HepG2 (cell line): ENCODE results near the gene ST3GAL4. TPM values are rescaled to one million over a fixed set of nuclear protein-coding genes. Genes with fewer than 3 reads are reported as not detected.

ENCODE experiments used
- ATAC-seq: fragments of 200-7000 bp; cut with Tn5 transposase; 3 replicates; pipeline ENCODE4 v1.9.1; 2020; ENCODE audit warnings: mild to moderate bottlenecking, moderate library complexity
- BruUV-seq: library from RNA; stranded (reverse); fragments of 400-500 nt; replicated peaks from 2 replicates; lab custom pipeline; 2021; lab: Mats Ljungman, UMichigan
- CTCF ChIA-PET: fragments of 300-600 bp; formaldehyde crosslinking; extraction: SDS; loops from one replicate; lab custom pipeline; 2021; ENCODE audit warnings: low total read pairs, inconsistent platforms, low intra/inter-chr PET ratio; lab: Yijun Ruan, JAX
- POLR2A ChIA-PET: fragments of 350-600 bp; sonication (Branson Sonifier 250); formaldehyde crosslinking; loops from one replicate; lab custom pipeline; 2020; ENCODE audit warnings: antibody characterized with exemption, inconsistent platforms; lab: Yijun Ruan, JAX
- DNase-seq: peaks from one replicate; pipeline ENCODE4 v3.0.0-alpha.2; 2015; ENCODE audit warnings: low spot score
- FAIRE-seq: peaks from 3 replicates; lab custom pipeline; 2011; peaks lifted over from hg19 to GRCh38; lab: Jason Lieb, UNC
- H2AFZ ChIP-seq: one replicate; pipeline ENCODE4 v1.6.1; 2011; ENCODE audit warnings: low read length, inconsistent platforms
- H3K27ac ChIP-seq: fragments of 300-600 bp; 3 replicates; pipeline ENCODE4 v1.8.0; 2011; ENCODE audit warnings: mixed run types, mild to moderate bottlenecking, mixed read lengths, low read length, inconsistent platforms; ENCODE audit not compliant: insufficient read depth; ENCODE audit errors: extremely low read length
- H3K27me3 ChIP-seq, 2 experiments: fragments of 200-600 bp in 1 of 2; 2 replicates in 1 of 2; 3 replicates in 1 of 2; pipeline versions ENCODE4 v1.6.0 to v1.8.0; 2011; ENCODE audit warnings: low read length in 2 of 2, mild to moderate bottlenecking in 2 of 2, moderate library complexity in 2 of 2, inconsistent platforms in 1 of 2; ENCODE audit not compliant: insufficient read depth in 2 of 2, control insufficient read depth in 1 of 2
- H3K36me3 ChIP-seq, 2 experiments: fragments of 200-600 bp in 1 of 2; replicated peaks in 1 of 2; 2 replicates in 1 of 2; 3 replicates in 1 of 2; pipeline versions ENCODE4 v1.5.1 to v1.8.0; 2011; ENCODE audit warnings: low read length in 2 of 2, inconsistent platforms in 1 of 2; ENCODE audit not compliant: insufficient read depth in 2 of 2, control insufficient read depth in 1 of 2
- H3K4me1 ChIP-seq: 2 replicates; pipeline ENCODE4 v1.5.1; 2012; ENCODE audit warnings: low read length, inconsistent platforms; ENCODE audit not compliant: insufficient read depth
- H3K4me2 ChIP-seq: 2 replicates; pipeline ENCODE4 v1.6.0; 2011; ENCODE audit warnings: low read depth, low read length, inconsistent platforms
- H3K4me3 ChIP-seq, 3 experiments: fragments of 200-600 bp in 1 of 3; sonication (generic), shearing (Covaris generic) in 1 of 3; replicated peaks in 1 of 3; 2 replicates each; pipeline ENCODE4 v1.5.1; 2011 to 2016; ENCODE audit warnings: low read length in 3 of 3, inconsistent platforms in 2 of 3, low read depth in 2 of 3, mild to moderate bottlenecking in 2 of 3, control low read depth in 1 of 3, mixed read lengths in 1 of 3; ENCODE audit not compliant: insufficient read depth in 1 of 3
- H3K79me2 ChIP-seq: one replicate; pipeline ENCODE4 v1.6.1; 2011; ENCODE audit warnings: low read length, inconsistent platforms; ENCODE audit not compliant: insufficient read depth
- H3K9ac ChIP-seq: 2 replicates; pipeline ENCODE4 v1.6.0; 2011; ENCODE audit warnings: mild to moderate bottlenecking, low read depth, low read length, inconsistent platforms; ENCODE audit not compliant: insufficient read depth
- H3K9me3 ChIP-seq: 2 replicates; pipeline ENCODE4 v1.5.1; 2012; ENCODE audit warnings: mild to moderate bottlenecking, low read length
- H4K20me1 ChIP-seq: 2 replicates; pipeline ENCODE4 v1.6.0; 2011; ENCODE audit warnings: inconsistent platforms, mild to moderate bottlenecking, low read length, moderate library complexity; ENCODE audit not compliant: insufficient read depth
- GABPA ChIP-seq, 2 experiments: IDR thresholded peaks; 2 replicates each; pipeline ENCODE4 v1.6.1; 2011 to 2016; ENCODE audit warnings: low read depth in 2 of 2, low read length in 1 of 2, missing biosample characterization in 1 of 2, missing genetic modification characterization in 1 of 2
- HMGA1 ChIP-seq: sonication (generic); formaldehyde crosslinking; conservative IDR thresholded peaks from 2 replicates; pipeline ENCODE4 v1.4.0; 2020; ENCODE audit warnings: missing genetic modification reagents
- RBM22 ChIP-seq: fragments of 200-400 bp; formaldehyde crosslinking; optimal IDR thresholded peaks from 2 replicates; pipeline ENCODE3; 2017; ENCODE audit warnings: mild to moderate bottlenecking, low read length, moderate library complexity
- REPIN1 ChIP-seq: sonication (generic); formaldehyde crosslinking; IDR thresholded peaks from 2 replicates; pipeline ENCODE4 v1.8.0; 2022; ENCODE audit warnings: missing genetic modification reagents, low read depth, mild to moderate bottlenecking, borderline replicate concordance
- ZBTB1 ChIP-seq: sonication (generic); formaldehyde crosslinking; IDR thresholded peaks from 2 replicates; pipeline ENCODE4 v1.4.0; 2020; ENCODE audit warnings: missing genetic modification reagents, borderline replicate concordance
- ZNF234 ChIP-seq: sonication (generic); formaldehyde crosslinking; conservative IDR thresholded peaks from 2 replicates; pipeline ENCODE4 v1.5.1; 2020; ENCODE audit warnings: mild to moderate bottlenecking, missing genetic modification reagents
- ZNF510 ChIP-seq: sonication (generic); formaldehyde crosslinking; IDR thresholded peaks from 2 replicates; pipeline ENCODE4 v1.4.0; 2020; ENCODE audit warnings: low read depth, mild to moderate bottlenecking, missing genetic modification reagents
- ZNF607 ChIP-seq: sonication (generic); formaldehyde crosslinking; IDR thresholded peaks from 2 replicates; pipeline ENCODE4 v1.5.1; 2020; ENCODE audit warnings: missing genetic modification reagents, mild to moderate bottlenecking, borderline replicate concordance
- WGBS: methylation state at CpG from one replicate; pipeline ENCODE4 v1.1.6; 2017; ENCODE audit warnings: low lambda C conversion rate; 5-methylcytosine and 5-hydroxymethylcytosine counted together
- in situ Hi-C: cut with HindIII; loops from 2 replicates; pipeline ENCODE4 v1.10.0; 2017; ENCODE audit warnings: low pct_unique_long_range_greater_than_20kb; ENCODE audit not compliant: extremely low pct_ligation_motif_present
- intact Hi-C: fragments of 100-400 bp; cut with micrococcal nuclease; formaldehyde crosslinking; loops from one replicate; pipeline ENCODE4 v1.10.0; 2022; ENCODE audit not compliant: unreplicated experiment
- polyA plus RNA-seq, 8 experiments: library from polyadenylated mRNA; depleted of rRNA in 3 of 8; stranded (reverse) in 7 of 8; unstranded in 1 of 8; fragments of >200 nt; fragmentation: Illumina TruSeq in 4 of 8; extraction: Trizol in 4 of 8; gene quantifications; 2 replicates each; pipeline versions ENCODE4 v1.2.1 to v1.2.3, GENCODE V29; 2011 to 2016; ENCODE audit warnings: low read depth in 4 of 8, missing spikeins in 1 of 8, mixed read lengths in 1 of 8; ENCODE audit not compliant: insufficient read depth in 1 of 8
- total RNA-seq, 5 experiments: library from RNA; depleted of rRNA; stranded (reverse); fragments of >200 nt; fragmentation: Illumina TruSeq; extraction: Trizol; gene quantifications; 2 replicates each; pipeline ENCODE4 v1.2.3, GENCODE V29; 2016; ENCODE audit warnings: low read depth in 1 of 5
- TF ChIP-seq, protein P1 (sequence below): sonication (generic); formaldehyde crosslinking; IDR thresholded peaks from 2 replicates; pipeline ENCODE4 v1.9.0; 2022; ENCODE audit warnings: missing genetic modification reagents, mild to moderate bottlenecking, borderline replicate concordance
- TF ChIP-seq, protein P2 (sequence below): sonication (generic); formaldehyde crosslinking; conservative IDR thresholded peaks from 2 replicates; pipeline ENCODE4 v1.5.0; 2020; ENCODE audit warnings: missing genetic modification reagents
- TF ChIP-seq, protein P3 (sequence below): sonication (generic); formaldehyde crosslinking; IDR thresholded peaks from 2 replicates; pipeline ENCODE4 v1.8.0; 2022; ENCODE audit warnings: low read depth, missing genetic modification reagents

The ST3GAL4 gene
- total and polyA plus RNA-seq, 2 of the 13 experiments (the other 11 are each of a cell fraction or from before 2014, with no cell fraction given) = 9.1 to 13.3 TPM

DNA sequence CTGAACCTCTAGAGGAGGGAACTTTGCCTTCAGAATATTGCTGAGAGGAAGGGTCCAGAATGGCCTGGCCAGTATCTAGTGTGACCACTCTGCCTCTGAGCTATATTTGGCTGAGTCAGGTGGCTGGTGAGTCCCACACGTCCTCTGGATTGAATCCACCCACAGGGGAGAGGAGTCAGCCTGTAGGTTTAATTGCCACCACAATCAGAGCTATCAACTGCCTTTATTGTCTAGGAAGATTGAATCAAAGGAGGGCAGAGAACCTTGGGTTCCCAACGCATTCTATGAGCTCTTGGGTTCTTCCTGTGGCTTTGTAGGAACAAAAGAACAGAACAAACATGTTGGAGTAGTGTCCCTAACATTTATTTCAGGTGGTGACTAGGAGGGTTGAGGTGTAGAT is 67.7 kb downstream of the ST3GAL4 start:
- TF ChIP-seq ZBTB1 (CRISPR knock-in tag) (no peak), ZNF607 (CRISPR knock-in tag) (no peak), HMGA1 (CRISPR knock-in tag) (no peak), GABPA (IDR thresholded peaks at IDR 0.05; ENCODE audit: low read depth, low read length) (no peak), GABPA (CRISPR knock-in tag; IDR thresholded peaks at IDR 0.05; ENCODE audit: low read depth) (no peak), REPIN1 (CRISPR knock-in tag) (no peak), ZNF234 (CRISPR knock-in tag) (no peak), RBM22 (no peak), ZNF510 (no peak)
- TF ChIP-seq, protein P1, sequence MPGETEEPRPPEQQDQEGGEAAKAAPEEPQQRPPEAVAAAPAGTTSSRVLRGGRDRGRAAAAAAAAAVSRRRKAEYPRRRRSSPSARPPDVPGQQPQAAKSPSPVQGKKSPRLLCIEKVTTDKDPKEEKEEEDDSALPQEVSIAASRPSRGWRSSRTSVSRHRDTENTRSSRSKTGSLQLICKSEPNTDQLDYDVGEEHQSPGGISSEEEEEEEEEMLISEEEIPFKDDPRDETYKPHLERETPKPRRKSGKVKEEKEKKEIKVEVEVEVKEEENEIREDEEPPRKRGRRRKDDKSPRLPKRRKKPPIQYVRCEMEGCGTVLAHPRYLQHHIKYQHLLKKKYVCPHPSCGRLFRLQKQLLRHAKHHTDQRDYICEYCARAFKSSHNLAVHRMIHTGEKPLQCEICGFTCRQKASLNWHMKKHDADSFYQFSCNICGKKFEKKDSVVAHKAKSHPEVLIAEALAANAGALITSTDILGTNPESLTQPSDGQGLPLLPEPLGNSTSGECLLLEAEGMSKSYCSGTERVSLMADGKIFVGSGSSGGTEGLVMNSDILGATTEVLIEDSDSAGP = no peak
- TF ChIP-seq, protein P2, sequence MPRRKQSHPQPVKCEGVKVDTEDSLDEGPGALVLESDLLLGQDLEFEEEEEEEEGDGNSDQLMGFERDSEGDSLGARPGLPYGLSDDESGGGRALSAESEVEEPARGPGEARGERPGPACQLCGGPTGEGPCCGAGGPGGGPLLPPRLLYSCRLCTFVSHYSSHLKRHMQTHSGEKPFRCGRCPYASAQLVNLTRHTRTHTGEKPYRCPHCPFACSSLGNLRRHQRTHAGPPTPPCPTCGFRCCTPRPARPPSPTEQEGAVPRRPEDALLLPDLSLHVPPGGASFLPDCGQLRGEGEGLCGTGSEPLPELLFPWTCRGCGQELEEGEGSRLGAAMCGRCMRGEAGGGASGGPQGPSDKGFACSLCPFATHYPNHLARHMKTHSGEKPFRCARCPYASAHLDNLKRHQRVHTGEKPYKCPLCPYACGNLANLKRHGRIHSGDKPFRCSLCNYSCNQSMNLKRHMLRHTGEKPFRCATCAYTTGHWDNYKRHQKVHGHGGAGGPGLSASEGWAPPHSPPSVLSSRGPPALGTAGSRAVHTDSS (CRISPR knock-in tag) = no peak
- TF ChIP-seq, protein P3, sequence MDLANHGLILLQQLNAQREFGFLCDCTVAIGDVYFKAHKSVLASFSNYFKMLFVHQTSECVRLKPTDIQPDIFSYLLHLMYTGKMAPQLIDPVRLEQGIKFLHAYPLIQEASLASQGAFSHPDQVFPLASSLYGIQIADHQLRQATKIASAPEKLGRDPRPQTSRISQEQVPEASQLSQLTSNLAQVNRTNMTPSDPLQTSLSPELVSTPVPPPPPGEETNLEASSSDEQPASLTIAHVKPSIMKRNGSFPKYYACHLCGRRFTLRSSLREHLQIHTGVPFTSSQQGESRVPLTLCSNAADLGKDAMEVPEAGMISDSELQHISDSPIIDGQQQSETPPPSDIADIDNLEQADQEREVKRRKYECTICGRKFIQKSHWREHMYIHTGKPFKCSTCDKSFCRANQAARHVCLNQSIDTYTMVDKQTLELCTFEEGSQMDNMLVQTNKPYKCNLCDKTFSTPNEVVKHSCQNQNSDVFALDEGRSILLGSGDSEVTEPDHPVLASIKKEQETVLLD (CRISPR knock-in tag) = no peak
- intact Hi-C loops = no loop called here
- Histone ChIP-seq H2AFZ (no peak overlapping the region), H3K4me1 (peaks cover 31% of the 10 kb centered on the region), H3K79me2 (no peaks in the 10 kb centered on the region), H3K9me3 (no peaks in the 10 kb centered on the region), H3K4me3 (no peak overlapping the region), H3K4me2 (no peak overlapping the region), H3K27ac (no peak overlapping the region), H3K36me3 (no peaks in the 10 kb centered on the region), H4K20me1 (no peaks in the 10 kb centered on the region), H3K9ac (no peak overlapping the region), H3K27me3 (no peaks in the 10 kb centered on the region)
- BruUV-seq = no TSS peak
- ChIA-PET POLR2A (no interaction called here), CTCF (no interaction called here)
- WGBS = 95% methylated on average over 2 of the region's 2 CpGs
- DNase-seq (no peak), ATAC-seq (no peak), FAIRE-seq (no peak)
- in situ Hi-C loops = no loop called here
